Upper lobe of left lung (tissue), 4 donors: ENCODE results near the gene TRIM44.

Experiments
- CTCF ChIP-seq, 6 experiments: fragments of 450-650 bp in 4 of 6; fragments of 200-600 bp in 2 of 6; sonication (generic) in 2 of 6; IDR thresholded peaks; one replicate each; pipeline ENCODE4 v1.5.1; 2016 to 2019; ENCODE audit warnings: antibody characterized with exemption in 6 of 6
- EP300 ChIP-seq, 4 donors: sonication (generic); formaldehyde crosslinking; IDR thresholded peaks; one replicate each; pipeline ENCODE4 v1.5.1; 2017; ENCODE audit warnings: antibody characterized with exemption in 4 of 4, control low read depth in 2 of 4
- POLR2A ChIP-seq, 4 donors: fragments of 450-650 bp; IDR thresholded peaks; one replicate each; pipeline ENCODE4 v1.5.1; 2016 to 2017; ENCODE audit warnings: antibody characterized with exemption in 4 of 4, mild to moderate bottlenecking in 2 of 4

- no peak for TF ChIP-seq CTCF (IDR thresholded peaks at IDR 0.05)
- no peak for TF ChIP-seq POLR2A (IDR thresholded peaks at IDR 0.05)
- no peak for TF ChIP-seq EP300 (IDR thresholded peaks at IDR 0.05)
Observed at GRCh38 chr11:35631891-35632290, 30.7 kb upstream of the TRIM44 start.
